ENCODE results near the gene RTKN. TPM values are rescaled to one million over a fixed set of nuclear protein-coding genes. Genes with fewer than 3 reads are reported as not detected.

RTKN gene
- polyA plus RNA-seq, 1 donor from 2014 or later: 4.9 TPM

- no peaks in the 10 kb centered on the region for H3F3A ChIP-seq (ENCODE audit: insufficient read depth, low read length, poor library complexity, severe bottlenecking)
- H3K9me3 ChIP-seq (ENCODE audit: low read length): no peaks in the 10 kb centered on the region
- no peak overlapping the region for H3K4me2 ChIP-seq (ENCODE audit: low read length)
- no peaks in the 10 kb centered on the region for H4K20me1 ChIP-seq (ENCODE audit: insufficient read depth)
- no peak overlapping the region for H3K9ac ChIP-seq (ENCODE audit: low read length)
- no peaks in the 10 kb centered on the region for H3K27me3 ChIP-seq (ENCODE audit: insufficient read depth, low read depth, low read length)
- H3K4me3 ChIP-seq (ENCODE audit: low read length): no peak overlapping the region
- no peak for TF ChIP-seq MXI1 (conservative IDR thresholded peaks at IDR 0.05; ENCODE audit: poor library complexity, severe bottlenecking)
- no peak for TF ChIP-seq EP300 (conservative IDR thresholded peaks at IDR 0.05; ENCODE audit: poor library complexity, severe bottlenecking)
- no peak for TF ChIP-seq CTCF (IDR thresholded peaks at IDR 0.05; ENCODE audit: poor library complexity, severe bottlenecking)
- no peak for TF ChIP-seq SMC3 (conservative IDR thresholded peaks at IDR 0.05; ENCODE audit: poor library complexity)
- TF ChIP-seq TAF1 (IDR thresholded peaks at IDR 0.05; ENCODE audit: low read depth): no peak
- no peak for TF ChIP-seq POLR2AphosphoS5 (IDR thresholded peaks at IDR 0.05)
- no peak for TF ChIP-seq RAD21 (conservative IDR thresholded peaks at IDR 0.05)
- no peak for TF ChIP-seq REST (IDR thresholded peaks at IDR 0.05; ENCODE audit: borderline replicate concordance)
- TF ChIP-seq EZH2 (IDR thresholded peaks at IDR 0.05; ENCODE audit: borderline replicate concordance, insufficient read depth, low read length, poor library complexity, severe bottlenecking): no peak
- H2AFZ ChIP-seq (ENCODE audit: low read depth, low read length): no peak overlapping the region
- H3K27ac ChIP-seq (ENCODE audit: low read length): no peak overlapping the region
- no peaks in the 10 kb centered on the region for H3K79me2 ChIP-seq (replicated peaks; ENCODE audit: insufficient read depth, low read length)
- no peaks in the 10 kb centered on the region for H3K36me3 ChIP-seq (ENCODE audit: insufficient read depth, low read length)
- no peaks in the 10 kb centered on the region for H3K9me2 ChIP-seq (ENCODE audit: insufficient read depth, low read length)
Observed at GRCh38 chr2:74416778-74417177, 25.0 kb downstream of the RTKN start.

GRCh38 chr2:74415762-74416395 lies 25.9 kb downstream of the RTKN start:
- no peaks in the 10 kb centered on the region for H3K79me2 ChIP-seq (replicated peaks; ENCODE audit: insufficient read depth, low read length)
- no peaks in the 10 kb centered on the region for H4K20me1 ChIP-seq (ENCODE audit: insufficient read depth)
- H3K4me2 ChIP-seq (ENCODE audit: low read length): no peak overlapping the region
- no peaks in the 10 kb centered on the region for H3K27me3 ChIP-seq (ENCODE audit: insufficient read depth, low read depth, low read length)
- H3K36me3 ChIP-seq (ENCODE audit: insufficient read depth, low read length): no peaks in the 10 kb centered on the region
- no peaks in the 10 kb centered on the region for H3K9me2 ChIP-seq (ENCODE audit: insufficient read depth, low read length)
- no peak overlapping the region for H3K4me3 ChIP-seq (ENCODE audit: low read length)
- TF ChIP-seq SMC3 (conservative IDR thresholded peaks at IDR 0.05; ENCODE audit: poor library complexity) (no peak), RAD21 (conservative IDR thresholded peaks at IDR 0.05) (no peak), TAF1 (IDR thresholded peaks at IDR 0.05; ENCODE audit: low read depth) (no peak), EP300 (conservative IDR thresholded peaks at IDR 0.05; ENCODE audit: poor library complexity, severe bottlenecking) (no peak), POLR2AphosphoS5 (IDR thresholded peaks at IDR 0.05) (no peak), REST (IDR thresholded peaks at IDR 0.05; ENCODE audit: borderline replicate concordance) (no peak), MXI1 (conservative IDR thresholded peaks at IDR 0.05; ENCODE audit: poor library complexity, severe bottlenecking) (no peak), EZH2 (IDR thresholded peaks at IDR 0.05; ENCODE audit: borderline replicate concordance, insufficient read depth, low read length, poor library complexity, severe bottlenecking) (no peak), CTCF (IDR thresholded peaks at IDR 0.05; ENCODE audit: poor library complexity, severe bottlenecking) (no peak)
- H3K9me3 ChIP-seq (ENCODE audit: low read length): no peaks in the 10 kb centered on the region
- no peak overlapping the region for H3K27ac ChIP-seq (ENCODE audit: low read length)
- no peak overlapping the region for H3K9ac ChIP-seq (ENCODE audit: low read length)
- no peaks in the 10 kb centered on the region for H3F3A ChIP-seq (ENCODE audit: insufficient read depth, low read length, poor library complexity, severe bottlenecking)
- H2AFZ ChIP-seq (ENCODE audit: low read depth, low read length): no peak overlapping the region
